Effector memory CD8-positive, alpha-beta T cell (primary cell): Measurements from ENCODE around the gene OSBPL9.
A peak's percentile ranks its signal among the peaks of the same experiment; 100 is the strongest.

Experiments used
- ATAC-seq: fragments of 150-1000 bp; cut with Tn5 transposase; replicated peaks from 2 replicates; pipeline ENCODE4 v1.10.0; 2021; ENCODE audit warnings: mild to moderate bottlenecking, moderate library complexity
- DNase-seq, 3 experiments: peaks; one replicate each; pipeline ENCODE4 v3.0.0; 2021
- H3K27ac Mint-ChIP-seq, 2 donors: one replicate each; pipeline ENCODE4 v1.8.0; 2022; ENCODE audit warnings: mild to moderate bottlenecking in 2 of 2, mixed read lengths in 2 of 2, moderate library complexity in 2 of 2
- H3K27me3 Mint-ChIP-seq, 2 donors: one replicate each; pipeline ENCODE4 v1.8.0; 2022; ENCODE audit warnings: mixed read lengths in 2 of 2
- H3K36me3 Mint-ChIP-seq: one replicate; pipeline ENCODE4 v1.8.0; 2022; ENCODE audit warnings: mild to moderate bottlenecking, moderate library complexity, mixed read lengths; ENCODE audit not compliant: insufficient read depth
- H3K4me1 Mint-ChIP-seq, 2 donors: one replicate each; pipeline ENCODE4 v1.8.0; 2022; ENCODE audit warnings: low read depth in 2 of 2, mixed read lengths in 2 of 2
- H3K4me3 Mint-ChIP-seq, 2 donors: one replicate each; pipeline ENCODE4 v1.8.0; 2022; ENCODE audit warnings: mild to moderate bottlenecking in 2 of 2, mixed read lengths in 2 of 2, moderate library complexity in 2 of 2
- H3K9me3 Mint-ChIP-seq, 2 donors: one replicate each; pipeline ENCODE4 v1.8.0; 2022; ENCODE audit warnings: mixed read lengths in 2 of 2

Gene OSBPL9

GRCh38 chr1:51649593-51650091 lies 32.8 kb downstream of the OSBPL9 start:
- Mint-ChIP-seq H3K27ac (peak overlapping the region in 1 of 2 donors; percentile 39), H3K36me3 (peaks cover 8% of the 10 kb centered on the region), H3K27me3 (no peaks in the 10 kb centered on the region), H3K4me3 (no peak overlapping the region), H3K4me1 (peaks cover 4 to 7% of the 10 kb centered on the region in 2 donors), H3K9me3 (no peaks in the 10 kb centered on the region)
- DNase-seq (no peak), ATAC-seq (no peak)

- Mint-ChIP-seq H3K36me3 (peaks cover 8% of the 10 kb centered on the region), H3K27me3 (no peaks in the 10 kb centered on the region), H3K9me3 (no peaks in the 10 kb centered on the region), H3K4me3 (no peak overlapping the region), H3K4me1 (peaks cover 4 to 7% of the 10 kb centered on the region in 2 donors), H3K27ac (peak overlapping the region in 1 of 2 donors; percentile 51)
- no peak for DNase-seq
- no peak for ATAC-seq
Measured at GRCh38 chr1:51650198-51650597, 33.3 kb downstream of the OSBPL9 start.

- Mint-ChIP-seq H3K4me1 (peaks cover 4 to 7% of the 10 kb centered on the region in 2 donors), H3K4me3 (no peak overlapping the region), H3K36me3 (peaks cover 8% of the 10 kb centered on the region), H3K27ac (peak overlapping the region in 1 of 2 donors; percentile 51), H3K9me3 (no peaks in the 10 kb centered on the region), H3K27me3 (no peaks in the 10 kb centered on the region)
- no peak for ATAC-seq
- DNase-seq: no peak
Measured at GRCh38 chr1:51651552-51651942, 34.7 kb downstream of the OSBPL9 start.

GRCh38 chr1:51652599-51652998 lies 35.7 kb downstream of the OSBPL9 start:
- no peak for DNase-seq
- Mint-ChIP-seq H3K27me3 (no peaks in the 10 kb centered on the region), H3K4me3 (no peak overlapping the region), H3K9me3 (no peaks in the 10 kb centered on the region), H3K36me3 (peaks cover 12% of the 10 kb centered on the region), H3K4me1 (peaks cover 4 to 7% of the 10 kb centered on the region in 2 donors), H3K27ac (no peak overlapping the region)
- ATAC-seq: no peak

- ATAC-seq (no peak), DNase-seq (no peak)
- Mint-ChIP-seq H3K27me3 (no peaks in the 10 kb centered on the region), H3K4me1 (peaks cover 4% of the 10 kb centered on the region in 2 donors), H3K9me3 (no peaks in the 10 kb centered on the region), H3K4me3 (no peak overlapping the region), H3K36me3 (peaks cover 11% of the 10 kb centered on the region), H3K27ac (no peak overlapping the region)
Measured at GRCh38 chr1:51653127-51653526, 36.2 kb downstream of the OSBPL9 start.

- H3K36me3 Mint-ChIP-seq: peaks cover 11% of the 10 kb centered on the region
- no peaks in the 10 kb centered on the region for H3K9me3 Mint-ChIP-seq
- H3K4me1 Mint-ChIP-seq: peaks cover 4% of the 10 kb centered on the region in 2 donors
- DNase-seq (no peak), ATAC-seq (no peak)
- H3K27ac Mint-ChIP-seq: no peak overlapping the region
- H3K27me3 Mint-ChIP-seq: no peaks in the 10 kb centered on the region
- H3K4me3 Mint-ChIP-seq: no peak overlapping the region
Measured at GRCh38 chr1:51654000-51654399, 37.1 kb downstream of the OSBPL9 start.

GRCh38 chr1:51656374-51656773 lies 39.5 kb downstream of the OSBPL9 start:
- Mint-ChIP-seq H3K9me3 (no peaks in the 10 kb centered on the region), H3K4me1 (peaks cover 0 to 2% of the 10 kb centered on the region in 2 donors), H3K27ac (no peak overlapping the region), H3K27me3 (no peaks in the 10 kb centered on the region), H3K4me3 (no peak overlapping the region), H3K36me3 (peaks cover 11% of the 10 kb centered on the region)
- ATAC-seq (no peak), DNase-seq (no peak)

GRCh38 chr1:51660580-51660979 lies 43.7 kb downstream of the OSBPL9 start:
- Mint-ChIP-seq H3K4me3 (no peak overlapping the region), H3K4me1 (peaks cover 2 to 5% of the 10 kb centered on the region in 2 donors), H3K9me3 (no peaks in the 10 kb centered on the region), H3K36me3 (peaks cover 16% of the 10 kb centered on the region), H3K27me3 (no peaks in the 10 kb centered on the region), H3K27ac (no peak overlapping the region)
- ATAC-seq (no peak), DNase-seq (no peak)

- no peak overlapping the region for H3K27ac Mint-ChIP-seq
- H3K4me1 Mint-ChIP-seq: peaks cover 2 to 5% of the 10 kb centered on the region in 2 donors
- H3K4me3 Mint-ChIP-seq: no peak overlapping the region
- no peak for ATAC-seq
- H3K9me3 Mint-ChIP-seq: no peaks in the 10 kb centered on the region
- no peak for DNase-seq
- H3K27me3 Mint-ChIP-seq: no peaks in the 10 kb centered on the region
- H3K36me3 Mint-ChIP-seq: peaks cover 16% of the 10 kb centered on the region
Measured at GRCh38 chr1:51661081-51661518, 44.2 kb downstream of the OSBPL9 start.

GRCh38 chr1:51663105-51663504 lies 46.2 kb downstream of the OSBPL9 start:
- no peak for DNase-seq
- H3K27me3 Mint-ChIP-seq: no peaks in the 10 kb centered on the region
- no peaks in the 10 kb centered on the region for H3K9me3 Mint-ChIP-seq
- peaks cover 8% of the 10 kb centered on the region for H3K36me3 Mint-ChIP-seq
- no peak for ATAC-seq
- H3K27ac Mint-ChIP-seq: no peak overlapping the region
- H3K4me1 Mint-ChIP-seq: peaks cover 2 to 5% of the 10 kb centered on the region in 2 donors
- no peak overlapping the region for H3K4me3 Mint-ChIP-seq

GRCh38 chr1:51663721-51664120 lies 46.8 kb downstream of the OSBPL9 start:
- H3K9me3 Mint-ChIP-seq: no peaks in the 10 kb centered on the region

GRCh38 chr1:51664421-51665240 lies 47.7 kb downstream of the OSBPL9 start:
- no peaks in the 10 kb centered on the region for H3K27me3 Mint-ChIP-seq
- DNase-seq: no peak
- H3K36me3 Mint-ChIP-seq: peaks cover 8% of the 10 kb centered on the region
- ATAC-seq: no peak
- H3K27ac Mint-ChIP-seq: no peak overlapping the region
- peaks cover 2 to 11% of the 10 kb centered on the region in 2 donors for H3K4me1 Mint-ChIP-seq
- no peak overlapping the region for H3K4me3 Mint-ChIP-seq
- no peaks in the 10 kb centered on the region for H3K9me3 Mint-ChIP-seq

More at GRCh38 chr1:51663721-51664120, 46.8 kb downstream of the OSBPL9 start:
- Mint-ChIP-seq H3K27ac (no peak overlapping the region), H3K36me3 (peaks cover 8% of the 10 kb centered on the region), H3K4me1 (peaks cover 2 to 5% of the 10 kb centered on the region in 2 donors), H3K27me3 (no peaks in the 10 kb centered on the region), H3K4me3 (no peak overlapping the region)
- DNase-seq (no peak), ATAC-seq (no peak)

GRCh38 chr1:51666478-51666877 lies 49.6 kb downstream of the OSBPL9 start:
- Mint-ChIP-seq H3K27ac (no peak overlapping the region), H3K4me3 (no peak overlapping the region), H3K4me1 (peaks cover 2 to 11% of the 10 kb centered on the region in 2 donors), H3K9me3 (no peaks in the 10 kb centered on the region), H3K36me3 (peaks cover 8% of the 10 kb centered on the region), H3K27me3 (no peaks in the 10 kb centered on the region)
- ATAC-seq (no peak), DNase-seq (no peak)

- no peak for ATAC-seq
- no peak overlapping the region for H3K4me3 Mint-ChIP-seq
- H3K4me1 Mint-ChIP-seq: peaks cover 0 to 7% of the 10 kb centered on the region in 2 donors
- H3K27ac Mint-ChIP-seq: no peak overlapping the region
- peaks cover 8% of the 10 kb centered on the region for H3K36me3 Mint-ChIP-seq
- no peaks in the 10 kb centered on the region for H3K27me3 Mint-ChIP-seq
- DNase-seq: no peak
- no peaks in the 10 kb centered on the region for H3K9me3 Mint-ChIP-seq
Measured at GRCh38 chr1:51667561-51667960, 50.7 kb downstream of the OSBPL9 start.
